ENCODE data around the gene CD47.

CD47 gene

GRCh38 chr3:108113975-108114374, 23.1 kb upstream of the CD47 start:
- TF ChIP-seq TAF1 (IDR thresholded peaks at IDR 0.05; ENCODE audit: borderline replicate concordance, insufficient read depth, low read length) (no peak), REST (IDR thresholded peaks at IDR 0.05; ENCODE audit: insufficient read depth in 1 of 2, low read depth in 2 of 2, low read length in 2 of 2) (no peak), FOXP2 (optimal IDR thresholded peaks at IDR 0.05; ENCODE audit: borderline replicate concordance, extremely low read depth, extremely low read length, insufficient read depth) (no peak), SIN3A (IDR thresholded peaks at IDR 0.05; ENCODE audit: borderline replicate concordance, insufficient read depth, low read length) (no peak), POLR2AphosphoS5 (IDR thresholded peaks at IDR 0.05; ENCODE audit: low read depth, low read length) (no peak)

DNA sequence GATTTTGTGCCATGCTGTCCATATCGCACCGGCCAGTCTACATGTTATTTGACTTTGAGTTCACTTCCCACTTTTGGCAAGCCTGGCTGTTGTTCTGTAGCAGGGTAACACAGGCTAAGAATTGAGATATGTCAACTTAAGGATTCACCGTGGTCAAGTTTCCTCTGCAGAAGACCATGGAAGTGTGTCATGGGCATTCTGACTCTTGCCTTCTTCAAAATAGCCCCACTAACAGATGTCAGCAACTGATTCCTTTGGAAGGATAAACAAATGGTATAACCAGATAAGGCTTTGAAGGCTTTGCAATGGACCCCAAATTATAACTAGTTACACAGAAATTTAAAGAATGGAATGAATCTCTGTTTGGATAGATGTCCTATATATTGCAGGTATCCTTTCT, 20.1 kb upstream of the CD47 start:
- TF ChIP-seq SIN3A (IDR thresholded peaks at IDR 0.05; ENCODE audit: borderline replicate concordance, insufficient read depth, low read length) (no peak), REST (IDR thresholded peaks at IDR 0.05; ENCODE audit: insufficient read depth in 1 of 2, low read depth in 2 of 2, low read length in 2 of 2) (no peak), POLR2AphosphoS5 (IDR thresholded peaks at IDR 0.05; ENCODE audit: low read depth, low read length) (no peak), FOXP2 (optimal IDR thresholded peaks at IDR 0.05; ENCODE audit: borderline replicate concordance, extremely low read depth, extremely low read length, insufficient read depth) (no peak)

DNA sequence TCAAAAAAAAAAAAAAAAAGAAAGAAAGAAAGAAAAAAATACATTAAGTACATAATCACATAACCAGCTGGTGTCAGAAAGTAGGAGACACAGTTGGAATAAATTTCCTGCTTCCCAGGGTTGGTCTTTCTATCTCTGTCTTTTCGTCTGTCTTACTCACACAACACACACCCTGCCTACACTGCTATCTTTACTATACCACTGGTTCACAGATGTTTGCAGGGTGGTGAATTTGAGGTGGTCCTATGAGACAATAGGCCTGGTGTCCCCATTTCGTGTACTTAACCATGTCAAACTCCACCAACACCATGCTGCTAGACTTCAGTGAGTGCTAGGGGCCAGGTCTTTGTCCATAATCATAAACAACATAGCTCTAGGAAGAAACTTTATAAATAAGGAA, 17.6 kb upstream of the CD47 start:
- TF ChIP-seq SIN3A (IDR thresholded peaks at IDR 0.05; ENCODE audit: borderline replicate concordance, insufficient read depth, low read length) = no peak
- no peak for TF ChIP-seq POLR2AphosphoS5 (IDR thresholded peaks at IDR 0.05; ENCODE audit: low read depth, low read length)
- no peak for TF ChIP-seq TAF1 (IDR thresholded peaks at IDR 0.05; ENCODE audit: borderline replicate concordance, insufficient read depth, low read length)
- TF ChIP-seq REST (IDR thresholded peaks at IDR 0.05; ENCODE audit: insufficient read depth in 1 of 2, low read depth in 2 of 2, low read length in 2 of 2) = no peak
- TF ChIP-seq FOXP2 (optimal IDR thresholded peaks at IDR 0.05; ENCODE audit: borderline replicate concordance, extremely low read depth, extremely low read length, insufficient read depth) = no peak

GRCh38 chr3:108106449-108106848, 15.6 kb upstream of the CD47 start:
- TF ChIP-seq POLR2AphosphoS5 (IDR thresholded peaks at IDR 0.05; ENCODE audit: low read depth, low read length) (no peak), REST (IDR thresholded peaks at IDR 0.05; ENCODE audit: insufficient read depth in 1 of 2, low read depth in 2 of 2, low read length in 2 of 2) (no peak)

DNA sequence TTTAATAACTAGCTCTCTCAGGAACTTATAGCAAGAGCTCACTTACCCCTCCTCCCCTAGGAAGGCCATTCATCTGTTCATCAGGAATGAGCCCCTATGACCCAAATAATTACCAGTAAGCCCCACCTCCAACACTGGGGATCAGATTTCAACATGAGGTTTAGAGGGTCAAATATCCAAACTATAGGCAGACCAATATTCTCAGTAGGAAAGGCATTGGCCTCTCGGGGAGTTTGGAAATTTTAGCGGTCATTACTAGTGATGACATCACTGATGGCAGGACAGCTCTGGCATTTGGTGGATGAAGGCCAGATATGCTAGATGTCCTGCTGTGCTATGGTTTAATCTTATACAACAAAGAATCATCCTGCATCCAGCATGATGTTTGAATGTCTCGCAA, 15.2 kb upstream of the CD47 start:
- TF ChIP-seq REST (IDR thresholded peaks at IDR 0.05; ENCODE audit: insufficient read depth in 1 of 2, low read depth in 2 of 2, low read length in 2 of 2) = no peak
- TF ChIP-seq FOXP2 (optimal IDR thresholded peaks at IDR 0.05; ENCODE audit: borderline replicate concordance, extremely low read depth, extremely low read length, insufficient read depth) = no peak
- TF ChIP-seq POLR2AphosphoS5 (IDR thresholded peaks at IDR 0.05; ENCODE audit: low read depth, low read length) = no peak
- no peak for TF ChIP-seq TAF1 (IDR thresholded peaks at IDR 0.05; ENCODE audit: borderline replicate concordance, insufficient read depth, low read length)
- no peak for TF ChIP-seq SIN3A (IDR thresholded peaks at IDR 0.05; ENCODE audit: borderline replicate concordance, insufficient read depth, low read length)
